ENCODE measurements around the gene SORCS2.

Gene SORCS2

DNA sequence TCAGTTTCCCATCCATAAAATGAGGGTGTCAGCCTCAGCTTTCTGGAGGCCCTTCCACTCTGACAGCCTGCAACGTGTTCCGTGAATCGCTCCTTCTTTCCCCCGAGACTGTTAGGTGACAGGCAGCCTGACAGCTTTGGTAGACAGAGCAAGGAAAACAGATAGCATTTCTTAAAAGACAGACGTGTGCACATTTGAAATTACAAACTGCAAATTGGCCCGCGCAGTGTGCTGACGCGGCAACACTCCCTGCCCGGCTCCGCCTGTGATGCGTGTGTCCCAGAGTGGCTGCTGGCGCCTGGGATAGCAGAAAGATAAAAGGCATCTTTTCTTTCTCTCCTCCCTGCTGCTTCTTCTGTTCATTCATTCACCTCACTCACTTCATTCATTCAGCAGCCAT, 502.0 kb downstream of the SORCS2 start:
- H3K4me3 ChIP-seq (ENCODE audit: control insufficient read depth, low read depth, low read length) = no peak overlapping the region
- TF ChIP-seq CTCF (IDR thresholded peaks at IDR 0.05; ENCODE audit: control insufficient read depth, insufficient read depth, low read depth, low read length, missing control alignments) = no peak
- DNase-seq (ENCODE audit: low read depth) = no peak

DNA sequence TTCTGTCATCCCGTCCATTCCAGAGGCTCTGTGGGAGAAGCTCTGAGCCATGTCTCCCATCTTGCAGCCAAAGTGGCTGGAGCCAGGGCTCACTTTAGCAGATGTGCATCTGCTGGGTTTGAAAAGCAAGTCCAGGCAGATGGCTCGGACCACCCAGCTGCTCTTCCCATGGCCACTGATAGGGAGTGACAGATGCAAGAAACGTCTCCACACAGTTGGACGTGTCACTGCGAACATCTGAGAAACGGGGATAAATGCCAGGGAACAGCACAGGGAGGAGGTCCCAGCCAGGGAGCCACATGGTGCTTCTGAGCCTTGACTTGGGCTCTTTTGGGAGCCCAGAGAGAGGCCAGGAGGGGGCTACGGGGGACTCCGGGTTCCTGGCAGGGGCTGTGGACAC, 505.0 kb downstream of the SORCS2 start:
- no peak overlapping the region for H3K4me3 ChIP-seq (ENCODE audit: control insufficient read depth, low read depth, low read length)
- TF ChIP-seq CTCF (IDR thresholded peaks at IDR 0.05; ENCODE audit: control insufficient read depth, insufficient read depth, low read depth, low read length, missing control alignments) = no peak
- no peak for DNase-seq (ENCODE audit: low read depth)

DNA sequence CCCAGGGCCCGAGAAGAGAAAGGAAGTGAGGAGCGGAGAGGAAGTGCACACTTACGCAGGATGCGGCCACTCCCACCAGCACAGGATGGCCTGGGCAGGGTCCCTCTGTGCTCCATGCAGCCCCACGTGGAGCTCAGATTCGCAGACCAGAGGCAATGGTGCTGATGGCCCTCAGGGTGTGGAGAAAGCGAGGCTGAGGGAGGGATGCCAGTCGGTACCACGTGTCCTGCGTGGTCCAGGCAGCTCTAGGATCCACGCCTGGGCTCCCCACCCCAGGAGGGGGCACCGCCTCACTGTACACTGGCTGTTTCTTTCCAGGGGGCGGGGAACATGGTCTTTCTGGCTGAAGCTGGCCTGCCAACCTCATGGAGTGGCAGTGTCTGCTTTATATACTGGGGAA, 505.5 kb downstream of the SORCS2 start:
- no peak overlapping the region for H3K4me3 ChIP-seq (ENCODE audit: control insufficient read depth, low read depth, low read length)
- TF ChIP-seq CTCF (IDR thresholded peaks at IDR 0.05; ENCODE audit: control insufficient read depth, insufficient read depth, low read depth, low read length, missing control alignments) = no peak
- DNase-seq (ENCODE audit: low read depth) = no peak

DNA sequence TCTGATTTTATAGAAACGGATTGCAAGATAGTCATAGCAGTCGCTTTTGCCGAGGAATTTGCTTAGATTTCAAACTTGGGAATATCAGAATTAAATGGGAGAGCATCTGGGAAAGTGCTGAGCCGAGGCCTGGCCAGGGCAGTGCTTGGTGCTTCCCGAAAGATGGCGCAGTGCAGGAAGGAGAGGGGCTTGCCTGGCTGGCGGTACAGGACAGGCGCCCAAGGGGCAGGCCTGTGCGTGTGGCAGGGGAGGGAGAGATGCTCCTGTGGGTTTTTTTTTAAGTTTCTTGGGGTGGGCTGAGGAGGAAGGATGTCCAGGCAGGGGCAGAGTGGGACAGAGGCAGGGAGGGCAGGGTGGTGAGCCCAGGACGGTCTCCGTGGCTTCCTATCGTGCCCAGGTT, 506.2 kb downstream of the SORCS2 start:
- no peak overlapping the region for H3K4me3 ChIP-seq (ENCODE audit: control insufficient read depth, low read depth, low read length)
- peak; percentile 1 for DNase-seq (ENCODE audit: low read depth)
- peak; percentile 49 for TF ChIP-seq CTCF (IDR thresholded peaks at IDR 0.05; ENCODE audit: control insufficient read depth, insufficient read depth, low read depth, low read length, missing control alignments)

DNA sequence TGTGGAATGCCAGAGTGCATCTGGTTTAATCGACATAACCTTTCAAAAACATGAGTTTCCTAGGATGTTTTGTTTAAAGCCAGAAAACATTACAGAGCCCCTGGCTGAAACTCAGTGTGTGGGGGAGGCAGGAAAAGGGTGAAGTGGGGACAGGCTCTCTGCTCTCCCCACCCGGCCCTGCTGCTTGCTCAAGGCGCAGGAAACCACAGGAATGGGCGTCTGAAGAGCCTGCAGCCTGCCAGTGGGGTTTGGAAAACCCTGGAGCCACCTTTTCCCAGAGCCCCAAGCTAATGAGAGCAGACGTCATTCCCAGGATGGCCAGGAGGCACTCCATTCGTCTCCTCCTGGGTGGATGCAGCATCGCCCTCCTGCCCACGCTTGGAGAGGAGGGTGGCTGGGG, 506.7 kb downstream of the SORCS2 start:
- no peak for TF ChIP-seq CTCF (IDR thresholded peaks at IDR 0.05; ENCODE audit: control insufficient read depth, insufficient read depth, low read depth, low read length, missing control alignments)
- DNase-seq (ENCODE audit: low read depth) = peak; percentile 80
- H3K4me3 ChIP-seq (ENCODE audit: control insufficient read depth, low read depth, low read length) = no peak overlapping the region

- DNase-seq (ENCODE audit: low read depth) = no peak
- no peak overlapping the region for H3K4me3 ChIP-seq (ENCODE audit: control insufficient read depth, low read depth, low read length)
- TF ChIP-seq CTCF (IDR thresholded peaks at IDR 0.05; ENCODE audit: control insufficient read depth, insufficient read depth, low read depth, low read length, missing control alignments) = no peak
Measured at GRCh38 chr4:7699825-7700224, 507.5 kb downstream of the SORCS2 start.

DNA sequence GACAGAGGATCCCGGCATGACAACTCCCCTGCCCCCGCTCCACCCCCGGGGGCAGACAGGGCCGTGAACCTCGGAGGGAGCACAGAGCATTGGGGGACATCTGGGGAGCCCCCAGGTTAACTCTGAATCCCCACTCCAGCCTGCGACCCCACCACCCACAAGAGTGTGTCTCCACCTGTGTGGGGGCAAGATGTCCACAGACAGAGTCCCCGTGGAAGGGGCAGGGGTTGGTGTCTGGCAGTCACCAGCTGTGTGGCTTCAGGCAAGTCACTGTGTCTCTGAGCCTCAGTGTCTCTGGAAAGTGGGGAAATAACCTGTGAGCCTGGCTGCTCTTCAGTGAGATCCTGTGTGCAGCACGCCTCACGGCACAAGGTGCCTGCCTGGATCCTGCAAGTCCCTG, 508.3 kb downstream of the SORCS2 start:
- H3K4me3 ChIP-seq (ENCODE audit: control insufficient read depth, low read depth, low read length) = no peak overlapping the region
- DNase-seq (ENCODE audit: low read depth) = no peak
- no peak for TF ChIP-seq CTCF (IDR thresholded peaks at IDR 0.05; ENCODE audit: control insufficient read depth, insufficient read depth, low read depth, low read length, missing control alignments)
